HEK293 (cell line): ENCODE results near the gene WDR11.

Experiments used
- WT1 ChIP-seq: fragments of 450-650 bp; formaldehyde crosslinking; IDR thresholded peaks from 2 replicates; pipeline ENCODE4 v1.5.1; 2016; ENCODE audit warnings: missing biosample characterization, missing genetic modification characterization
- ZNF155 ChIP-seq: fragments of 450-650 bp; formaldehyde crosslinking; IDR thresholded peaks from 2 replicates; pipeline ENCODE4 v1.5.1; 2016; ENCODE audit warnings: missing biosample characterization, missing genetic modification characterization
- ZNF184 ChIP-seq: fragments of 450-650 bp; IDR thresholded peaks from 2 replicates; pipeline ENCODE4 v1.5.1; 2018; ENCODE audit warnings: missing biosample characterization, mild to moderate bottlenecking, missing genetic modification characterization
- ZNF239 ChIP-seq: fragments of 450-650 bp; formaldehyde crosslinking; IDR thresholded peaks from 2 replicates; pipeline ENCODE4 v1.5.1; 2016; ENCODE audit warnings: missing biosample characterization, missing genetic modification characterization
- ZNF350 ChIP-seq: fragments of 450-650 bp; formaldehyde crosslinking; IDR thresholded peaks from 2 replicates; pipeline ENCODE4 v1.5.0; 2017; ENCODE audit warnings: missing biosample characterization, mild to moderate bottlenecking, missing genetic modification characterization
- ZNF776 ChIP-seq: fragments of 450-650 bp; formaldehyde crosslinking; IDR thresholded peaks from 2 replicates; pipeline ENCODE4 v1.5.0; 2017; ENCODE audit warnings: missing biosample characterization, missing genetic modification characterization, borderline replicate concordance
- TF ChIP-seq, protein P1 (sequence below): fragments of 450-650 bp; formaldehyde crosslinking; IDR thresholded peaks from 2 replicates; pipeline ENCODE4 v1.5.1; 2016; ENCODE audit warnings: missing biosample characterization, missing genetic modification characterization
- TF ChIP-seq, protein P2 (sequence below): fragments of 450-650 bp; formaldehyde crosslinking; IDR thresholded peaks from 2 replicates; pipeline ENCODE4 v1.5.1; 2016; ENCODE audit warnings: missing biosample characterization, missing genetic modification characterization, borderline replicate concordance
- TF ChIP-seq, protein P3 (sequence below): fragments of 450-650 bp; formaldehyde crosslinking; IDR thresholded peaks from 2 replicates; pipeline ENCODE4 v1.5.1; 2016; ENCODE audit warnings: missing biosample characterization, missing genetic modification characterization, low read depth

DNA sequence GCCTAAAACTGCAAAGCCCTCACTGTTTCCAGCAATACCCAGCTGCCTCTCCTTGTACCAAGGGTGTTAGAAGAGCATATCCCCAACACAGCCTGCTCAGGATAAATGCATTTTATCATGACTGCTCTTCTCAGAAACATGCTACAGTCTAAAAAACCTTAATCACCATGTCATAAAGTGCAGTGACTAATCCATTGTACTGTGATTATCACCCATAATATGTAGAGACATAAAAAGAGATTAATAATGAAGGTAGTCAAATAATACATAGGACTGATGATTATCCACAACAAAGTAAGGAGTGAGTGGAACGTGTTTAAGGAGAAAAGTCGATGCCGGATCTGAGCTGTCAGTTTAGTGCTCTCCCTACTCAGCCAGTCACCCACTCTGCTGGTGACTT lies 12.2 kb upstream of the WDR11 start:
- no peak for TF ChIP-seq WT1
- TF ChIP-seq ZNF776: no peak
- TF ChIP-seq, protein P1, sequence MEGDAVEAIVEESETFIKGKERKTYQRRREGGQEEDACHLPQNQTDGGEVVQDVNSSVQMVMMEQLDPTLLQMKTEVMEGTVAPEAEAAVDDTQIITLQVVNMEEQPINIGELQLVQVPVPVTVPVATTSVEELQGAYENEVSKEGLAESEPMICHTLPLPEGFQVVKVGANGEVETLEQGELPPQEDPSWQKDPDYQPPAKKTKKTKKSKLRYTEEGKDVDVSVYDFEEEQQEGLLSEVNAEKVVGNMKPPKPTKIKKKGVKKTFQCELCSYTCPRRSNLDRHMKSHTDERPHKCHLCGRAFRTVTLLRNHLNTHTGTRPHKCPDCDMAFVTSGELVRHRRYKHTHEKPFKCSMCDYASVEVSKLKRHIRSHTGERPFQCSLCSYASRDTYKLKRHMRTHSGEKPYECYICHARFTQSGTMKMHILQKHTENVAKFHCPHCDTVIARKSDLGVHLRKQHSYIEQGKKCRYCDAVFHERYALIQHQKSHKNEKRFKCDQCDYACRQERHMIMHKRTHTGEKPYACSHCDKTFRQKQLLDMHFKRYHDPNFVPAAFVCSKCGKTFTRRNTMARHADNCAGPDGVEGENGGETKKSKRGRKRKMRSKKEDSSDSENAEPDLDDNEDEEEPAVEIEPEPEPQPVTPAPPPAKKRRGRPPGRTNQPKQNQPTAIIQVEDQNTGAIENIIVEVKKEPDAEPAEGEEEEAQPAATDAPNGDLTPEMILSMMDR (tag by site-specific recombination): no peak
- TF ChIP-seq ZNF184: no peak
- TF ChIP-seq, protein P2, sequence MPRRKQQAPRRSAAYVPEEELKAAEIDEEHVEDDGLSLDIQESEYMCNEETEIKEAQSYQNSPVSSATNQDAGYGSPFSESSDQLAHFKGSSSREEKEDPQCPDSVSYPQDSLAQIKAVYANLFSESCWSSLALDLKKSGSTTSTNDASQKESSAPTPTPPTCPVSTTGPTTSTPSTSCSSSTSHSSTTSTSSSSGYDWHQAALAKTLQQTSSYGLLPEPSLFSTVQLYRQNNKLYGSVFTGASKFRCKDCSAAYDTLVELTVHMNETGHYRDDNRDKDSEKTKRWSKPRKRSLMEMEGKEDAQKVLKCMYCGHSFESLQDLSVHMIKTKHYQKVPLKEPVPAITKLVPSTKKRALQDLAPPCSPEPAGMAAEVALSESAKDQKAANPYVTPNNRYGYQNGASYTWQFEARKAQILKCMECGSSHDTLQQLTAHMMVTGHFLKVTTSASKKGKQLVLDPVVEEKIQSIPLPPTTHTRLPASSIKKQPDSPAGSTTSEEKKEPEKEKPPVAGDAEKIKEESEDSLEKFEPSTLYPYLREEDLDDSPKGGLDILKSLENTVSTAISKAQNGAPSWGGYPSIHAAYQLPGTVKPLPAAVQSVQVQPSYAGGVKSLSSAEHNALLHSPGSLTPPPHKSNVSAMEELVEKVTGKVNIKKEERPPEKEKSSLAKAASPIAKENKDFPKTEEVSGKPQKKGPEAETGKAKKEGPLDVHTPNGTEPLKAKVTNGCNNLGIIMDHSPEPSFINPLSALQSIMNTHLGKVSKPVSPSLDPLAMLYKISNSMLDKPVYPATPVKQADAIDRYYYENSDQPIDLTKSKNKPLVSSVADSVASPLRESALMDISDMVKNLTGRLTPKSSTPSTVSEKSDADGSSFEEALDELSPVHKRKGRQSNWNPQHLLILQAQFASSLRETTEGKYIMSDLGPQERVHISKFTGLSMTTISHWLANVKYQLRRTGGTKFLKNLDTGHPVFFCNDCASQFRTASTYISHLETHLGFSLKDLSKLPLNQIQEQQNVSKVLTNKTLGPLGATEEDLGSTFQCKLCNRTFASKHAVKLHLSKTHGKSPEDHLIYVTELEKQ: no peak
- no peak for TF ChIP-seq ZNF350
- TF ChIP-seq ZNF155 (tag by site-specific recombination): no peak
- no peak for TF ChIP-seq ZNF239
- TF ChIP-seq, protein P3, sequence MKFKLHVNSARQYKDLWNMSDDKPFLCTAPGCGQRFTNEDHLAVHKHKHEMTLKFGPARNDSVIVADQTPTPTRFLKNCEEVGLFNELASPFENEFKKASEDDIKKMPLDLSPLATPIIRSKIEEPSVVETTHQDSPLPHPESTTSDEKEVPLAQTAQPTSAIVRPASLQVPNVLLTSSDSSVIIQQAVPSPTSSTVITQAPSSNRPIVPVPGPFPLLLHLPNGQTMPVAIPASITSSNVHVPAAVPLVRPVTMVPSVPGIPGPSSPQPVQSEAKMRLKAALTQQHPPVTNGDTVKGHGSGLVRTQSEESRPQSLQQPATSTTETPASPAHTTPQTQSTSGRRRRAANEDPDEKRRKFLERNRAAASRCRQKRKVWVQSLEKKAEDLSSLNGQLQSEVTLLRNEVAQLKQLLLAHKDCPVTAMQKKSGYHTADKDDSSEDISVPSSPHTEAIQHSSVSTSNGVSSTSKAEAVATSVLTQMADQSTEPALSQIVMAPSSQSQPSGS (tag by site-specific recombination): no peak
